ENCODE data around the gene TEAD2.

The TEAD2 gene

DNA sequence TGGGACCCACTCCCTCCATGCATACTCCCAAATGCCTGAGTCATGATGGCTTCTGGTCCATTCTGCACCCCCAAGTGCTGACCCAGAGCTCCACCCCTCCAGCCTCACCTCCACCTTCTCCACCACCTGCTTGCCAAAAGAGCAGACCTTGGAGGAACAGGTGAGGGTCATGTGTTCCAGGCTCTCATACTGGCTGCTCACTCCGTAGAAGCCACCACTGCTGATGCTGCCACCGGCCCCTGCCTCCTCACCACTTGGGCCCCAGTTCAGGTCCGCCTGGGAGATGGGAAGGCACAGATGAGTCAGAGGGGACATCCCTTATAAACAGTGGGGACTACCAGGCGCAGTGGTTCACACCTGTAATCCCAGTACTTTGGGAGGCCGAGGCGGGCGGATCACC lies 19.1 kb downstream of the TEAD2 start:
- no peak overlapping the region for H3K4me3 ChIP-seq (ENCODE audit: insufficient read depth, low read length, poor library complexity, severe bottlenecking)
- no peaks in the 10 kb centered on the region for H3K27me3 ChIP-seq (ENCODE audit: low read length)
- TF ChIP-seq EZH2phosphoT487 (conservative IDR thresholded peaks at IDR 0.05; ENCODE audit: low read length), result no peak
- TF ChIP-seq, protein P1, sequence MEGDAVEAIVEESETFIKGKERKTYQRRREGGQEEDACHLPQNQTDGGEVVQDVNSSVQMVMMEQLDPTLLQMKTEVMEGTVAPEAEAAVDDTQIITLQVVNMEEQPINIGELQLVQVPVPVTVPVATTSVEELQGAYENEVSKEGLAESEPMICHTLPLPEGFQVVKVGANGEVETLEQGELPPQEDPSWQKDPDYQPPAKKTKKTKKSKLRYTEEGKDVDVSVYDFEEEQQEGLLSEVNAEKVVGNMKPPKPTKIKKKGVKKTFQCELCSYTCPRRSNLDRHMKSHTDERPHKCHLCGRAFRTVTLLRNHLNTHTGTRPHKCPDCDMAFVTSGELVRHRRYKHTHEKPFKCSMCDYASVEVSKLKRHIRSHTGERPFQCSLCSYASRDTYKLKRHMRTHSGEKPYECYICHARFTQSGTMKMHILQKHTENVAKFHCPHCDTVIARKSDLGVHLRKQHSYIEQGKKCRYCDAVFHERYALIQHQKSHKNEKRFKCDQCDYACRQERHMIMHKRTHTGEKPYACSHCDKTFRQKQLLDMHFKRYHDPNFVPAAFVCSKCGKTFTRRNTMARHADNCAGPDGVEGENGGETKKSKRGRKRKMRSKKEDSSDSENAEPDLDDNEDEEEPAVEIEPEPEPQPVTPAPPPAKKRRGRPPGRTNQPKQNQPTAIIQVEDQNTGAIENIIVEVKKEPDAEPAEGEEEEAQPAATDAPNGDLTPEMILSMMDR (IDR thresholded peaks at IDR 0.05; ENCODE audit: insufficient read depth, low read length, poor library complexity, severe bottlenecking), result no peak
- no peak overlapping the region for H3K4me2 ChIP-seq (ENCODE audit: low read depth, low read length, poor library complexity, severe bottlenecking)
- H3F3A ChIP-seq (ENCODE audit: insufficient read depth), result peaks cover 27% of the 10 kb centered on the region
- H3K79me2 ChIP-seq (ENCODE audit: insufficient read depth, low read length), result no peaks in the 10 kb centered on the region
- peaks cover 7% of the 10 kb centered on the region for H3K36me3 ChIP-seq (ENCODE audit: low read length)
- no peak overlapping the region for H2AFZ ChIP-seq (ENCODE audit: low read depth, low read length, severe bottlenecking)
- H3K9me2 ChIP-seq (replicated peaks; ENCODE audit: insufficient read depth, low read length), result no peaks in the 10 kb centered on the region
- no peaks in the 10 kb centered on the region for H4K20me1 ChIP-seq (ENCODE audit: low read depth, low read length)
- H3K27ac ChIP-seq (ENCODE audit: low read depth, low read length), result no peak overlapping the region
- no peak overlapping the region for H3K9ac ChIP-seq (ENCODE audit: low read length)
- no peaks in the 10 kb centered on the region for H3K9me3 ChIP-seq (ENCODE audit: insufficient read depth, low read length)

DNA sequence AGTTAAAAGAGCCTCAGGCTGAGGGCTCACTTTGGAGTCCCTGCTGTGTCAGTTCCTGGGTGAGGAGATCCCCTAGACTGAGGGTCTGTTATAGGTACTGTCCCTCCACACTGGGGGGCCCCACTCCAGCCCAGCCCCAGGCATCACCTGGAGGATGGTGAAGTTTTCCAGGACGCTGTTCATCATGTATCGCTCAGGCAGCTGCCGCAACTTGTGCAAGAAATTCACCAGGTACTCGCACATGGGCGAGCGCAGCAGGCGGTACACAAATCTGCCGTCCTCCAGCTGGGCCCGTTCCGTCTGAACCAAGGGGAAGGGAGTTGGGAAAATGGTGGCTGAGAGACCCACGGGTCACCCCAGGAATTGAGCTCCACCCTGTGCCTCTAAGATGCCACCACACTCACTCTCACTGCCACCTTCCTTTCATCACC lies 19.9 kb downstream of the TEAD2 start:
- H3K79me2 ChIP-seq (ENCODE audit: insufficient read depth, low read length), result peaks cover 6% of the 10 kb centered on the region; the same call in 1 of the 2 replicates
- peaks cover 7% of the 10 kb centered on the region for H3K36me3 ChIP-seq (ENCODE audit: low read length)
- H4K20me1 ChIP-seq (ENCODE audit: low read depth, low read length), result no peaks in the 10 kb centered on the region
- H3K9me2 ChIP-seq (replicated peaks; ENCODE audit: insufficient read depth, low read length), result no peaks in the 10 kb centered on the region
- H3K27ac ChIP-seq (ENCODE audit: low read depth, low read length), result no peak overlapping the region
- no peaks in the 10 kb centered on the region for H3K27me3 ChIP-seq (ENCODE audit: low read length)
- TF ChIP-seq, protein P1 (IDR thresholded peaks at IDR 0.05; ENCODE audit: insufficient read depth, low read length, poor library complexity, severe bottlenecking), result no peak
- TF ChIP-seq EZH2phosphoT487 (conservative IDR thresholded peaks at IDR 0.05; ENCODE audit: low read length), result no peak
- no peak overlapping the region for H3K9ac ChIP-seq (ENCODE audit: low read length)
- no peak overlapping the region for H2AFZ ChIP-seq (ENCODE audit: low read depth, low read length, severe bottlenecking)
- H3K4me2 ChIP-seq (ENCODE audit: low read depth, low read length, poor library complexity, severe bottlenecking), result no peak overlapping the region
- H3F3A ChIP-seq (ENCODE audit: insufficient read depth), result peaks cover 31% of the 10 kb centered on the region
- H3K4me3 ChIP-seq (ENCODE audit: insufficient read depth, low read length, poor library complexity, severe bottlenecking), result no peak overlapping the region
- no peaks in the 10 kb centered on the region for H3K9me3 ChIP-seq (ENCODE audit: insufficient read depth, low read length)

DNA sequence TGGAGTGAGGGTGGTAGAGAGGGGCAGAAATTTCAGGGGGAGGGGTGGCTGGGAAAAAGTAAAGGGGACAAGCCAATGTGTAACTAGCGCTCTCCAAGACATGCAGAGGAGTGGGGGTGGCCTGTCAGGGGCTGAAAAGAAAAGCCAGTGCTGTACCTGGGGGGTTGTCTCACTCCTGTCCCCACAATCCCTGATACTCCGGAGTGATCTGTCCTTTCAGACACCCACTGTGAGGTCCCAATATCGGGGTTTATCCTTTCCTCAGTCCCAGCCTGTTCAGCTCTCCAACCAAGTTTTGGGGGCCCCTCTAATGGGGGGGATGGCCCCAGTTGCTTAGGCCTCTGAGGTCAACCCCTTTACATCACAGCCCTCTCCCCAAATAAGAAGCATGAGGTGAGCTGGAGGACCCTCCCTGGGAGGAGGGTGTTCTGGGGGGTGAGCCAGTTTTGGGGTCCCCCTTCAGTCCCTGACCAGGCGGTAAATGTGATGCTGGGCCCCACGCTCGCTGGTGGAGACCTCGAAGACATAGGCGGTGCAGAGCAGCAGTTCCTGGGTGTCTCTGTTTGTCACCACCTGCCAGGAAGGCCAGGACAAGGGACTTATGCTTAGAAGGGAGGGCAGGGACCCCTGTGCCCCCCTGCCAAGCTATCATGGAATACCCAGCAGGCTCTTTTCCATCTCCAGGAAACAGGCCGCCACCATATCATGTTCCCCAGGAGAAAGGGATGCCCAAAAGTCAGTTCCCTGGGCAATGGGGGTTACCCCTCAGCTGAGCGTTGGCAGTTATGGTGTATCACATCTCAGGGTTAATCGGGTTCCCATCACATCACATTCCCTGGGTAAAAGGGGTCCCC lies 21.1 kb downstream of the TEAD2 start:
- Histone ChIP-seq H3K27ac (ENCODE audit: low read depth, low read length) (peak overlapping the region; percentile 89), H3F3A (ENCODE audit: insufficient read depth) (peaks cover 41% of the 10 kb centered on the region), H3K9me3 (ENCODE audit: insufficient read depth, low read length) (no peaks in the 10 kb centered on the region), H4K20me1 (ENCODE audit: low read depth, low read length) (no peaks in the 10 kb centered on the region), H3K27me3 (ENCODE audit: low read length) (no peaks in the 10 kb centered on the region), H3K9me2 (replicated peaks; ENCODE audit: insufficient read depth, low read length) (no peaks in the 10 kb centered on the region), H3K4me2 (ENCODE audit: low read depth, low read length, poor library complexity, severe bottlenecking) (peak overlapping the region; percentile 88), H3K9ac (ENCODE audit: low read length) (no peak overlapping the region), H2AFZ (ENCODE audit: low read depth, low read length, severe bottlenecking) (no peak overlapping the region), H3K79me2 (ENCODE audit: insufficient read depth, low read length) (peaks cover 18% of the 10 kb centered on the region), H3K36me3 (ENCODE audit: low read length) (peaks cover 15% of the 10 kb centered on the region), H3K4me3 (ENCODE audit: insufficient read depth, low read length, poor library complexity, severe bottlenecking) (no peak overlapping the region)
- no peak for TF ChIP-seq EZH2phosphoT487 (conservative IDR thresholded peaks at IDR 0.05; ENCODE audit: low read length)
- TF ChIP-seq, protein P1 (IDR thresholded peaks at IDR 0.05; ENCODE audit: insufficient read depth, low read length, poor library complexity, severe bottlenecking), result no peak

All from SU-DHL-6 (cell line).